Limb (tissue), 2 donors: ENCODE data around the gene PDCD1.

ENCODE experiments used
- DNase-seq, 2 donors: peaks; one replicate each; pipeline ENCODE4 v3.0.0-alpha.2; 2016; ENCODE audit errors: extremely low spot score in 2 of 2

PDCD1 gene

GRCh38 chr2:241895712-241896641 lies 37.3 kb upstream of the PDCD1 start:
- DNase-seq, result peak in 1 of 2 donors; percentile 10

DNA sequence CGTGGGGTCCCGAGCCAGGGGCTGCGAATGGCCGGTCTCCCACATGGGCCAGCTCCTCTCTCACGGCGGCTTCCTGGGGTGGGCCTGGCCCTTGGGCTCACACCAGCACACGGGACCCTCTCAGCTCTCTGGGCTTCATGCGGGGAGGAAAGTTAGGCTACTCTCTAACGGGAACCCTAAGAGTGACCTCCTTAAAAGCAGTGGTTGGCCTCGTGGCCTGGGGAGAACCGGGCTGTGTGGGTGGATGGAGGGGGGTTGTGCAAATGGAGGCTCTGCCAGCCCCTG lies 36.7 kb upstream of the PDCD1 start:
- no peak for DNase-seq

DNA sequence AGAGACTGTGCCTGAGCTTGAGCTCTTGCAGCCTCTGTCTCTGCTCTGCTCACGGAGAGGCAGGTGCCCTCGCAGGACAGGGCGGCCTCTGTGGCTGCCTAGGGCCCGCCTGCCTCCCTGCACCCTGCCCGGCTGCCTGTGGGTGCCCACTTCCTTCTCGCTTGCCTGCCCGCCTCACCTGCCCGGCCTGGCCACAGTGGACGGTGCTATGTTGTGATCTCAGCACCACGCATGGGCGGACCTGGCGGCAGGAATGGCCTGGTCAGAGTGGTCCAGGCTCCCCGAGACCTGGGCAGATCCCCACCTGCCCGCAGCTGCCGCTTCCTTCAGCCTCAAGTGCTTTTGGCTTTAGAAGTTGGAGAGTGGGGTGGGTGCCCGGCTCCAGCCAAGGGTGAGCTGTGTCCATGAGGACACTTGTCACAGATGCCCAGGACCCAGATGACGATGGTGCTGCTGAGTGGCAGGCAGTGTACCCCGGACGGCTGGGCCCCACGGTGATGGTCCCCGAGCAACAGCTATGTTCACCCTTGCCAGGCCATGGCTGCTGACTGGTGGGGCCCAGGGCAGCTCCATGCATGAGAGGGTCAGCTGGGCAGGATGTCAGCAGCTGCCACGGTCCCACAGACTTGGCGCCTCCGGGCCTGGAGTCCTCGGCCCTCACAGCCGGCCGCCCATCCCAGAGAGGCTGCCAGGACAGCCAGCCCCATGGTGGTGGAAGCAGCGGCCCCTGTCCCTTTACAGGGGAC lies 36.2 kb upstream of the PDCD1 start:
- no peak for DNase-seq

DNA sequence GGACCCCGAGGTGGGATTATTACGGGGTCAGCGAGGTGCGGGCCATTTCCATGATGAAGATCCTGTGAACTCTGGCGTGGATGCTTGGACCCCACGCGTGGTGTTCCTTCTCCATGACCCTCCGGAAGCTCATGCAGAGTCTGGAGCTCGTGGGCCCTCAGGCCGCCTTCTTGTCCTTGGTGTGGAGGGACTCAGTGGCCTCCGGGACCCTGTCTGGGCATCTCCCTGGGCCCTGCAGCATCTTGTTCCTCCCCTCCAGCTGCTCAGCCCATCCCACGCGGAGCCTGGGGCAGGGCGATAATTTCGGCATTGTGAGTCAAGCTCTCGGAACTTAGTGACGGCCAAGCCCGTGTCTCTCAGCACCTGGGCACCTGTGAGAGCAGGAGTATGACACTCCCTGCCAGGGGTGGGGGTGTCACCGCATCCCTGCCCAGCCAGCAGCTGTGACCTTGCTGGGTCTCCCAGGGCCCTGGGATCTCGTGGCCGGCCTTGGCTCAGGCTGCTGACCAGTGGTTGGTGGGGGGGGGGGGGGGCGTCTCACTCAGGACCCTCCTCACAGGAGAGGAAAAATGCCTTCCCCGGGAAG lies 35.5 kb upstream of the PDCD1 start:
- DNase-seq, result no peak

DNA sequence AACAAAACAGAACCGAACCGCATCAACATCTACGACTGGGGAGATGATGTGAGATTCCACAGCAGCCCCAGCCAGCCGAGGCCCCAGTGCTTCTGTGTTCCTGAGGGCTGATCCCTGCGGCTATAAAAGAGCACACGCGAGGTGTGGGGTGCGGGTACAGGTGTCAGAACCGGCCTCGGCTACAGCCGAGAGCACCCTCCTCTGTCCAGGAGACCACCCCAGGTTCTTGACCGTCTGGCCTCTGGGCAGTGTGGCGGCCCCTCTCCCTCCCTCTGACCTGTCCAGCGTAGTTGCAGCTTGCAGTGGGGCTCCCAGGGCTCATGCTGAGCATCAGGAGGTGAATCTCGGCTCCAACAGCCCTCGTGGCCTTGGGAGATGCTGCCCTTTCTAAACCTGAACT lies 34.6 kb upstream of the PDCD1 start:
- DNase-seq, result no peak

- no peak for DNase-seq
Observed at GRCh38 chr2:241892299-241893137, 33.8 kb upstream of the PDCD1 start.

DNA sequence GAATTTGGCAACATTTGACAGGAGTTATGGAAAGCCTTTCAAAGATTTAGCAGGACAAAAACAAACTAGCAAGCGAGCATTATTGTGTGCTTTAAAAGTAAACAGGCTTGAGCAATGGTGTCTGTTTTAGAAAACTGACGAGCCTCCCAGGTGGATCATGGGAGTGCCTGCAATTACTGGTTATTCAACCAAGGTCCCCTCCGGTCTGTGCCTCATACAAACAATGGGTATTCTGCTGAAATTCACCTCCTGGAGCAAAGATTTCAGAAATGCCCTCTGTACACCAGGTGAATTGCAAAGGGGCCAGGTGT lies 33.2 kb upstream of the PDCD1 start:
- no peak for DNase-seq

GRCh38 chr2:241891315-241891987 lies 32.8 kb upstream of the PDCD1 start:
- DNase-seq, result no peak

DNA sequence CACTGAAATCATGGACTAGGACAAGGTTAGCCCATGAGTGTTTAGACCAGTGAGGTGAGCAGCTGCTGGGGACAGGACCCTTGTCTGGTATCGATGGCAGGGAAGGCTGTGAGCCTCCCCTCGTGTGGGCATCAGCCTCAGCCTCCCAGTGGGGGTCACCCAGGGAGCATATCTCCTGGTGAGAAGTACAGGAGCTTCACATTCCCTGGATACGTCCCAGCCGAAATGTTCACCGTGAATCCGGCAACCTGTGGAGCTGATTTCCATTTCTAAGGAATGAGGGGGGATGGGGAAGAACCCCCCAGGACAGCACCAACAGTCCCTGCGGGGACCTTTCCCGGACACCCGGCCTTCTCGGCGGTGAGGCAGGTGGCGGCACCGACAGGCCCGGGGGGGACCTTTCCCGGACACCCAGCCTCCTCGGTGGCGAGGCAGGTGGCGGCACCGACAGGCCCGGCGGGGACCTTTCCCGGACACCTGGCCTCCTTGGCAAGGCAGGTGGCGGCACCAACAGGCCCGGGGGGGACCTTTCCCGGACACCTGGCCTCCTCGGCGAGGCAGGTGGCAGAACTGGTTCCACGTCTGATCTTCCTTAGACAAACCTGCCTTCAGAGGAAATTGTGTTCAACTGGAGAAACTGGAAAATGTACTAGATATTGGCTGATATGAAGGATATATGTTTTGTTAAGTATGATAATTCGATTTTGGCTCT lies 32.0 kb upstream of the PDCD1 start:
- DNase-seq, result no peak

DNA sequence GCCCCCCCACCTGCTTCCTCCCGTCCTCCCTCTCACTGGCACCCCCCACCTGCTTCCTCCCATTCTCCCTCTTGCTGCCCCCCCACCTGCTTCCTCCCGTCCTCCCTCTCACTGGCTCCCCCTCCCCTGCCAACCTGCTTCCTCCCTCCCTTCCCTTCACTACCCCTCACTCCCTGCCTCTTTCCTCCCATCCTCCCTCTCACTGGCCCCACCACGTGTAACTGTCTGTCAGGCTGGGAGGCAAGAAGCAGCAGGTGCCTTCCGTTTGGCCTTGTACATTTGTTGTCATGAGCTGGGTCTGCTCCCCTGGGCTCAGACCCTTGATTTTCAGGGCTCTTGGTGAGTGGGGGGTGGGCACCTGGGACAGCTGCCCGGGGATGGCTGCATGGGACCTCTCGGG lies 29.9 kb upstream of the PDCD1 start:
- DNase-seq, result peak in 1 of 2 donors; percentile 43

GRCh38 chr2:241887806-241888522 lies 29.3 kb upstream of the PDCD1 start:
- DNase-seq, result no peak

GRCh38 chr2:241886840-241887447 lies 28.2 kb upstream of the PDCD1 start:
- DNase-seq, result no peak

GRCh38 chr2:241885946-241886643 lies 27.4 kb upstream of the PDCD1 start:
- peak in 1 of 2 donors; percentile 35 for DNase-seq

- peak in 1 of 2 donors; percentile 45 for DNase-seq
Observed at GRCh38 chr2:241885291-241885945, 26.7 kb upstream of the PDCD1 start.

- no peak for DNase-seq
Observed at GRCh38 chr2:241884951-241885290, 26.2 kb upstream of the PDCD1 start.

DNA sequence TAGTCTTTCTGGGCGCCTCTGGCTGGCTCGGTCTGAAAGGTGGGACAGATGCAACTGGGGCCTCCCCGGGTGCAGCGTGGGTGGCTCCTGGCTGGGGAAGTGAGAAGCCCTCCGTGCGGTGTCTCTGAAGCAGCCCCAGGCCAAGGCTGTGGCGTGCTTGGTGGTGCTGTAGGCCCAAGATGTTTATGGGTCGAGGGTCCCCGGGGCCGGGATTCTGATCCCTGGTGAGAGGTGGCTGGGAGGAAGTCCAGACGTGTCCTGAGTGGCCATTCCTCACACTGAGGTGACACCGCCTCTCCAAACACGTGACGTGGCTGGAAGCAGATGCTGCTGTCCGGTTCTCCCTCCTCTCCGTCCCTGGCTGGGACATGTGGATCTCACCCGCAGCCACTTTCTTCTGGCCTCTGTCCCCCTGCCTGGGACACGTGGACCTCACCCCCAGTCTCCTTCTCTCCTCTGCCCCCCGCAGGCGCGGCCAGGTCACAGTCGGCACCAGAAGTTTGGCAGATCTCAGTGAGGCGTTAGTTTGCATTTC lies 23.5 kb upstream of the PDCD1 start:
- DNase-seq, result no peak

DNA sequence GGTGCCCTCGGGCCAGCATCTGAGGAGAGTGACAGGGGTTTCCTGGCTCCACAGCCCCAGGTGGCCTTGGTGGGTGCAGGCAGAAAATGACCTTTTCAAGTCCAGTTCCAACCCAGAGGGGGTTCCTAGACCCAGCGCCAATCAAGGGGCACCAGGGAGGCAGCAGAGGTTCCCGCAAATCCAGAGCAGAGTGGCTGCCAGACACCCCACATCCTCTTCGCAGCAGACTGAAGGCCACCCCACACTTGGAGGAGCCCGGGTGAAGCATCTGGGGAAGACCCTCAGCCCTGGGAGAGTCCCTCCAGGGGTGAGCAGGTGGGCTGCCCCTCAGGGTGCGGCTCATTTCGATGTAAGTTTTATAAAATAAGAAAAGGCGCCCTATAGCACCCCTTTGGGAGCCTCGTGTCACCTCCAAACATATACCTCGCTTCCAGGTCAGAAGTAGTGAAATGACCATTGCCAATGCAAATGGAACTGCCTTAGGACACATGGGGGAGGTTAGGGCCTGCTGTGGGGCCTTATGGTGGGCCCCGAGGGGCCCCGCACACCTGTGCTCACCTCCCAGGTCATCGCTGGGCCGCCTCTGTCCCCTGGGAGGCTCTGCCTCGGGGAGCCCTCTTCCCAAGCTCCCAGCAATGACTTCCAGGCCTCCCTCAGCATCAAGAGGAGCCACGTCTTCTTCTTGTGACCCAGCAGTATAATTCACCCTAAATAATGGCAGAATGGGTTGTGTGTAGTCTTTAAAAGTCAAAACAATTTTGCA lies 21.8 kb upstream of the PDCD1 start:
- no peak for DNase-seq
